HG03378 (cell line): ENCODE data around the gene SIPA1L3.

Experiments
- ATAC-seq: cut with Tn5 transposase; IDR thresholded peaks from one replicate; pipeline ENCODE4 v1.9.1; 2021; ENCODE audit warnings: mild to moderate bottlenecking, moderate library complexity; ENCODE audit not compliant: unreplicated experiment

SIPA1L3 gene

GRCh38 chr19:37941782-37942515, 34.9 kb downstream of the SIPA1L3 start:
- ATAC-seq: no peak

DNA sequence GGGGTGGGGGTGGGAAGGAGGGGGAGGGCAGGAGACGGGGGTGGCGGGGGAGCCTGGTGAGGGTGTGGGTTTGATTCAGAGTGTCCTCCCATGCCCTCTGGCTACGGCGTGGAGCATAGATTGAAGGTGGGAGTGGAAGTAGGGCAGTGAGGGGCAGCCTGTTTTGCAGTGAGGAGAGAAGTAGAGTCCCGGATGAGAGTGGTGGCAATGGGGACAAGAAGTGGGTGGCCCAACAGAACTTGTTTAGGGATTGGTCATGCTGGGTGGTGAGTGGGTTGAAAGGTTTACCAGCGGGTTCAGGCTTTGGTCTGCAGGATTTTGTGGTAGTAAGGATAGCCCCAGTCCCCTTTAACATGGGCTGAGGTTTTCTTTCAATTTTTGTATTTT, 35.5 kb downstream of the SIPA1L3 start:
- no peak for ATAC-seq

- no peak for ATAC-seq
These were observed 36.5 kb downstream of the SIPA1L3 start for GRCh38 chr19:37943480-37943879.

DNA sequence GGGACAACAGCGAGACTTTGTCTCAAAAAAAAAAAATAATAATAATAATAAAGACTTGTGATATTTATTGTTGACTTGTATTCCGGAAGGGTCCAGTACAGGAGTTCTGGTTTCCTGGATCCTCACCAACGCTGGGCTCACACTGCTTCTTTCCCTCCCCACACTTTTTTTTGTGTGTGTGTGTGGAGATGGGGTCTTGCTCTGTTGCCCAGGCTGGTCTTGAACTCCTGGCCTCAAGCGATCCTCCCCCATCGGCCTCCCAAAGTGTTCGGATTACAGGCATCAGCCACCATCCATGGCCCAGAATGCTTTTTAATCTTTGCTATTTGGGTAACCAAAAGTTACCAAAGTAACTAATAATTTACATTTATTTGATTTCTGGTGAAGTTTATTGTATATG, 39.1 kb downstream of the SIPA1L3 start:
- ATAC-seq: no peak

- ATAC-seq: no peak
These were observed 40.8 kb downstream of the SIPA1L3 start for GRCh38 chr19:37947778-37948177.

DNA sequence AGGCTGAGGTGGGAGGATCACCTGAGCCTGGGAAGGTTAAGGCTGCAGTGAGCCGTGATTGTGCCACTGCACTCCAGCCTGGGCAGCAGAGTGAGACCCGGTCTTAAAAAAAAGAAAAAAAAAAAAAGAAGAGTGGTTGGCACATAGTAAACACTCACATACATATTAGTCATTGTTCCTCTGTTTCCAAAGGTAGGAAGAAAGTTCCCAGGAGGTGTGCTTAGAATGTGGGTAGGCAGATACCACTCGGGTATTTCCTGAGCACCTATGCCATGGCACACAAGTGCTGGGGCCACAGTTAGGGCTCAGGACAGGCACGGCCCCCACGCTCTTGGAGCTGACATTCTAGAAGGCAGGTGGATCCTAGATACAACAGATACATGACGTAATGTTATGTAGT, 41.4 kb downstream of the SIPA1L3 start:
- ATAC-seq: no peak

DNA sequence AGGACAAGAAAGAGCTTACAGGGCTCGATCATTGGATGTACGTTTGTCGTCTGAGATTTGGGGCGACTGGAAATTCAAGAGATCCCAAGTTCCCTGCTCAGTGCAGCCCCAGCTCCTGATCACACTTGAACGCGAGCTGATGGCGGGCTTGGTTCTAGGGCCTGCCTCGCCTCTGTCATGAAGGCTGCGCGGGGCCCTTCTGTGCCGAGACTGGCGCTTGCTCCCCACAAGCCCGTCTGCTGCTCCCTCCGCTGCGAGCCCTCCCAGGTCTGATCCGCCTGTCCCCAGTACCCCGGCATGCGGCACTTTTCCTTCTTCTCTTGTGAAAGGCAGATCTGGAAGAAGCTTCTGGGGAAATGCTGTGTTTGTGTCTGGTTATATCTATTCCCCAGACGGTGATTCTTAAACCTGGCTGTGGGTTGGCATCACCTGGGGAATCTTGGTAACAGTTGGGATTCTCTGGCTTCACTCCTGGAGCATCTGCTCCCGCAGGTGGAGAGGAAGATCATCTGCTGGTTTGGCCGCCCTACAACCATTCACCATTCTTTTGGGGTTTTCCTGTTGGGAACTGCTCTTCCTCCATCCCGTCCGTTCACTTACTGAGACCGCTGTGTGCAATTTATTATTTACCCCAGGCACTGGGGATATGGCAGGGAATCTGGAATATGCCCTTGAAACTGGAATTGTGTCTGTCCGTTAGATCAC, 43.6 kb downstream of the SIPA1L3 start:
- ATAC-seq: no peak

GRCh38 chr19:37951816-37952210, 44.8 kb downstream of the SIPA1L3 start:
- no peak for ATAC-seq

DNA sequence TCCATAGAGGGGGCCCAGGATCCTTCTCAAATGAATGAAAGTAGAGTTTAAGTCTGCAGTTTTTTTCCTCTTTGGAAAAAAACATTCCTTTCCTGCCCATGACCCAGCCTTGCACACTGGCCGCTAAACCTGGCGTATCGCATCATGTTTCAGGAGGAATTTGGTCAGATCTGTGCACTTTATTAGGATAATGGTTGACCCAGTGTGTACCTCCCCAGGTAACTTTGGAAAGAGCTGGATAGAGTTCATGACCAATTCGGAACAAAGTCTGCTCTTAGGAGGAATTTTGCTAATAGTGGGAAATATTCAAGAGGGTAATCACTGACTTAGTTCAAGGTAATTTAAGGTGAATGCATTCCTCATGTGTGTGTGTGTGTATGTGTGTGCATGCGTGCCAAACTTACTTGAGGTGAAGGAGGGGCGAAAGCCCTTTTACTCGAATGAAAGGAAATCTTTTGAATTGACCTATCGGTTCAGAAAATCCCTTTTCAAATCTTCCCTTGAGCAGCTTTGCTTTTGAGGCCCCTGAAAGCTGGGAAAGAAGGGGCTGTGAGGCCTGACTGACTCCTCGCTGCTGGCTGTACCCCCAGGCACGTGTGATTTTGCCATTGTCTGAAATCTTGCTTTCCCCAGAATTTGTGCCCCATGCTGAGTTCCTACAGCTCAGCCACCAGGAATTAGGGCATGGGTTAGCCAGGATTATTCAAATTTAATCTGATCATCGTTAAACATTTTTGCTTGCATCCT, 46.3 kb downstream of the SIPA1L3 start:
- ATAC-seq: no peak

- ATAC-seq: no peak
These were observed 46.9 kb downstream of the SIPA1L3 start for GRCh38 chr19:37953918-37954303.

GRCh38 chr19:37954421-37954874, 47.4 kb downstream of the SIPA1L3 start:
- no peak for ATAC-seq

- no peak for ATAC-seq
These were observed 49.0 kb downstream of the SIPA1L3 start for GRCh38 chr19:37955986-37956385.

GRCh38 chr19:37957176-37957575, 50.2 kb downstream of the SIPA1L3 start:
- ATAC-seq: no peak

- no peak for ATAC-seq
These were observed 52.7 kb downstream of the SIPA1L3 start for GRCh38 chr19:37959665-37960114.

- ATAC-seq: no peak
These were observed 54.2 kb downstream of the SIPA1L3 start for GRCh38 chr19:37961198-37961597.

GRCh38 chr19:37963190-37963936, 56.4 kb downstream of the SIPA1L3 start:
- ATAC-seq: no peak

- no peak for ATAC-seq
These were observed 57.1 kb downstream of the SIPA1L3 start for GRCh38 chr19:37964109-37964508.

- no peak for ATAC-seq
These were observed 59.2 kb downstream of the SIPA1L3 start for GRCh38 chr19:37966211-37966661.

- ATAC-seq: no peak
These were observed 59.7 kb downstream of the SIPA1L3 start for GRCh38 chr19:37966662-37967231.

DNA sequence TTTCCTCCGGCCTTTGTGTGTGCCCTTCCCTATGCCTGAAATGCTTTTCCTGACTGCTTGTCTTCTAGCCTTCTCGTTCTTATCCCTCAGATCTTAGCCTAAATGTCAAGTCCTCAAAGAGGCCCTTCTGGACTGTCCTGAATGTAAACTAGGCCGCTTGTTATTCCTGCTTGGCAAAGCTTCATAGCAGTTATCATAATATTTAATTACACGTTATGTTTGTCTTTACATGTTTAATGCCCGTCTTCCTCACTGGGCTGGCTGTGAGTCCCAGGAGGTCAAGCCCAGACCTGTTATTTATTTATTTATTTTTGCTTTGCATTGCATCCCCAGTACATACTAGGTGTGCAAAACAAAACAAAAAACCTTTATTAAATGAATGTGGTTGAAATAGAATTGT, 62.7 kb downstream of the SIPA1L3 start:
- ATAC-seq: no peak

GRCh38 chr19:37970699-37971098, 63.7 kb downstream of the SIPA1L3 start:
- no peak for ATAC-seq
